A549 (cell line): ENCODE data around the gene SPNS2. TPM values are rescaled to one million over a fixed set of nuclear protein-coding genes. Genes with fewer than 3 reads are reported as not detected.

ENCODE experiments used
- ATAC-seq, 2 experiments: fragments of 200-7000 bp in 1 of 2; fragments of >200 bp in 1 of 2; cut with Nextera tagmentation in 1 of 2; cut with Tn5 transposase in 1 of 2; 3 replicates each; pipeline versions ENCODE4 v1.8.0 to v1.9.1; 2018 to 2020; ENCODE audit warnings: mild to moderate bottlenecking in 1 of 2, moderate library complexity in 1 of 2
- CTCF ChIA-PET: fragments of 300-600 bp; sonication (Branson Sonifier 250); formaldehyde crosslinking; extraction: SDS; loops from one replicate; lab custom pipeline; 2021; ENCODE audit warnings: antibody characterized with exemption, inconsistent platforms; lab: Yijun Ruan, JAX
- POLR2A ChIA-PET: fragments of 350-600 bp; formaldehyde crosslinking; extraction: SDS; loops from one replicate; lab custom pipeline; 2021; ENCODE audit warnings: antibody characterized with exemption, inconsistent platforms; lab: Yijun Ruan, JAX
- DNase-seq, 2 experiments: peaks; one replicate each; pipeline versions ENCODE4 v3.0.0 to v3.0.0-alpha.2; 2011 to 2016; ENCODE audit warnings: low read depth in 1 of 2, low spot score in 1 of 2
- FAIRE-seq: peaks from 2 replicates; lab custom pipeline; 2011; peaks lifted over from hg19 to GRCh38; lab: Jason Lieb, UNC
- H3K27ac ChIP-seq, 2 experiments: fragments of >200 bp; sonication (Bioruptor Twin); formaldehyde crosslinking; 3 replicates each; pipeline ENCODE4 v1.5.1; 2016 to 2017
- H3K4me1 ChIP-seq: fragments of >200 bp; sonication (Bioruptor Twin); formaldehyde crosslinking; 3 replicates; pipeline ENCODE4 v1.6.1; 2016
- H3K4me2 ChIP-seq: fragments of >200 bp; sonication (Bioruptor Twin); formaldehyde crosslinking; 3 replicates; pipeline ENCODE4 v1.6.1; 2016
- H3K4me3 ChIP-seq: fragments of >200 bp; sonication (Bioruptor Twin); formaldehyde crosslinking; 3 replicates; pipeline ENCODE4 v1.5.1; 2016
- H3K9me3 ChIP-seq: fragments of >200 bp; sonication (Bioruptor Twin); formaldehyde crosslinking; 3 replicates; pipeline ENCODE4 v1.6.1; 2016
- CEBPB ChIP-seq, 2 experiments: fragments of >200 bp in 1 of 2; sonication (Bioruptor Twin) in 1 of 2; formaldehyde crosslinking in 1 of 2; IDR thresholded peaks; 2 replicates each; pipeline ENCODE4 v1.6.1; 2012 to 2016
- CHD4 ChIP-seq: fragments of 200-600 bp; sonication (generic); IDR thresholded peaks from 2 replicates; pipeline ENCODE4 v1.6.1; 2016; ENCODE audit warnings: antibody characterized with exemption, mild to moderate bottlenecking, borderline replicate concordance
- EP300 ChIP-seq, 2 experiments: fragments of >200 bp; sonication (Bioruptor Twin); formaldehyde crosslinking; IDR thresholded peaks; 2 replicates in 1 of 2; 3 replicates in 1 of 2; pipeline ENCODE4 v1.6.1; 2016 to 2017
- HOXA7 ChIP-seq: fragments of 250-450 bp; sonication (Bioruptor Pico); IDR thresholded peaks from 2 replicates; pipeline ENCODE4 v1.5.0; 2020; ENCODE audit warnings: mild to moderate bottlenecking, moderate library complexity
- MYC ChIP-seq: IDR thresholded peaks from 2 replicates; pipeline ENCODE4 v1.6.1; 2012; ENCODE audit warnings: mild to moderate bottlenecking, inconsistent platforms, low read length, improper control_type of control experiment, borderline replicate concordance
- NPAS2 ChIP-seq: fragments of 250-450 bp; sonication (Bioruptor Pico); IDR thresholded peaks from 2 replicates; pipeline ENCODE4 v1.8.0; 2022; ENCODE audit warnings: mild to moderate bottlenecking, moderate library complexity, borderline replicate concordance
- POLR2A ChIP-seq: IDR thresholded peaks from 2 replicates; pipeline ENCODE4 v1.6.1; 2012; ENCODE audit warnings: mild to moderate bottlenecking, low read length
- RAD21 ChIP-seq, 2 experiments: fragments of >200 bp in 1 of 2; sonication (Bioruptor Twin) in 1 of 2; formaldehyde crosslinking in 1 of 2; IDR thresholded peaks in 1 of 2; conservative IDR thresholded peaks in 1 of 2; 2 replicates in 1 of 2; 3 replicates in 1 of 2; pipeline ENCODE4 v1.6.1; 2012 to 2018; ENCODE audit warnings: inconsistent platforms in 1 of 2
- RNF2 ChIP-seq: fragments of 200-600 bp; sonication (generic); IDR thresholded peaks from 2 replicates; pipeline ENCODE4 v1.6.1; 2016; ENCODE audit warnings: low read depth, mild to moderate bottlenecking, antibody characterized with exemption, moderate library complexity, borderline replicate concordance
- SMC3 ChIP-seq: fragments of >200 bp; sonication (Bioruptor Twin); formaldehyde crosslinking; IDR thresholded peaks from 3 replicates; pipeline ENCODE4 v1.6.1; 2018; ENCODE audit warnings: inconsistent platforms
- ZC3H11A ChIP-seq: fragments of 450-650 bp; IDR thresholded peaks from 2 replicates; pipeline ENCODE4 v1.6.1; 2014; ENCODE audit warnings: antibody characterized with exemption, mild to moderate bottlenecking
- ZNF302 ChIP-seq: fragments of 250-450 bp; sonication (Bioruptor Pico); IDR thresholded peaks from 2 replicates; pipeline ENCODE4 v1.9.0; 2021; ENCODE audit warnings: inconsistent platforms, mild to moderate bottlenecking, moderate library complexity
- WGBS: methylation state at CpG from one replicate; pipeline ENCODE4 v1.1.6; 2017; ENCODE audit errors: missing lambda C conversion rate; 5-methylcytosine and 5-hydroxymethylcytosine counted together
- polyA plus RNA-seq, 4 experiments: library from polyadenylated mRNA; depleted of rRNA in 3 of 4; stranded (reverse); fragments of >200 nt; fragmentation: RNase III in 1 of 4; extraction: RNeasy Plus Mini Kit Qiagen cat#74134 plus additional on column Dnase treatment in 1 of 4; gene quantifications; 2 replicates in 3 of 4; 3 replicates in 1 of 4; pipeline ENCODE4 v1.2.3, GENCODE V29; 2011 to 2017
- TF ChIP-seq, protein P1 (sequence below): fragments of >200 bp; sonication (Bioruptor Twin); formaldehyde crosslinking; IDR thresholded peaks from 3 replicates; pipeline ENCODE4 v1.6.1; 2016
- TF ChIP-seq, protein P2 (sequence below): fragments of >200 bp; sonication (Bioruptor Twin); formaldehyde crosslinking; IDR thresholded peaks from 3 replicates; pipeline ENCODE4 v1.5.1; 2016
- TF ChIP-seq, protein P3 (sequence below): IDR thresholded peaks from 2 replicates; pipeline ENCODE4 v1.6.1; 2012
- TF ChIP-seq, protein P4 (sequence below): fragments of 250-450 bp; sonication (Bioruptor Pico); IDR thresholded peaks from 2 replicates; pipeline ENCODE4 v1.5.0; 2020; ENCODE audit warnings: low read depth, mild to moderate bottlenecking, moderate library complexity
- TF ChIP-seq, protein P5 (sequence below): IDR thresholded peaks from 2 replicates; pipeline ENCODE4 v1.6.1; 2012
- TF ChIP-seq, protein P6 (sequence below): fragments of 450-650 bp; IDR thresholded peaks from 2 replicates; pipeline ENCODE4 v1.6.1; 2014; ENCODE audit warnings: antibody characterized with exemption

The SPNS2 gene
- polyA plus RNA-seq, 2 of the 4 experiments (the other 2 are of a cell fraction) = 0.27 to 0.46 TPM

DNA sequence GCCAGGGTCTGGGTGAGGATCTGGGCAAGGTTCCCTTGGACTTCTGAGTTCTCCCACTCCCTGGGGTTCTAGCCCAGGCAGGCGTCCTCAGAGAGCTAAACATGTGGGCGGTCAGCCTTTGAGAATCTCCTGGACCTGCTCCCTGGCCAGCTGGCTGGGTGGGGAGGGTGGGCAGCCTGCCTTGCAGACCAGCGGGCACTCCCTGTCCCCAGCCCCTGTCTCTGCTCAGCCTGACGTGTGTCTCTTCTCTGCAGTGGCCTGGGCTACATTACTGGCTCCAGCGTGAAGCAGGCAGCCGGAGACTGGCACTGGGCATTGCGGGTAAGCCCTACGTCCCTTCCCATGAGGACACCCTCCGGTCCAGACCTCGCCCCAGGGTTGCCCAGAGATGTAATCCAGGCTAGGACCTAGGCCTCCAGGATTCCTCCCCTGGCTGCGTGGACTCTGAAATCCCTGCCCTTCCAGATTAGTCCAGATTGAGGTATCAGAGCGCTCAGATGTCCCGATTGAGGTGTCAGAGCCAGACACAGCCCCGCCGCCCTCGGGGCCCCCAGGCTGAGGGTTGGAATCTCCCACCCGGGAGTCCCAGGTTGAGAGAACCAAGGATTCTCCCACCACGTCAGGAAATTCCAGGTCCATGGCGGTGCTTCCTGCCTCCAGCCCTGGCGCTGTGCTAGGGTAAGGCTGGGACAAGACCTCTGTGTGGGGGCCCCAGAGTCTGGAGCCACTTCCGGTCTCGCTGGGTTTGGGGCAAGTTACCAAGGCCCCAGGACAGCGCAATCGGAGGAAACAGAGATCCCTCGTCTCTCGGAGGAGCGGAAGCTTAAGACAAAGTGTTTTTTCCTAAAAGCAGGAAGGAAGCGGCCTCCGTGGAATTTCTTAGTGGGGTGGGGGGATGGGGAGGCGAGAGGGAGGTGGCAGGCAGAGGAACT is 32.4 kb downstream of the SPNS2 start:
- H3K4me2 ChIP-seq = no peak overlapping the region
- H3K27ac ChIP-seq = no peak overlapping the region
- H3K4me1 ChIP-seq = peaks cover 20% of the 10 kb centered on the region
- whole genome bisulfite sequencing = 73% methylated on average over 29 of the region's 30 CpGs
- DNase-seq = no peak
- ATAC-seq = peak; percentile 0; a peak in 1 of 6 replicates
- CTCF ChIA-PET = interaction anchor here (0.8 to 1.6 kb wide), 4 partner anchors 10 to 111 kb away, joined by 3 to 5 read pairs (median 4); no protein-coding TSS in a partner anchor
- H3K4me3 ChIP-seq = no peak overlapping the region
- no peak for FAIRE-seq
- TF ChIP-seq EP300 (IDR thresholded peaks at IDR 0.05) = no peak
- no peak for TF ChIP-seq RAD21 (conservative IDR thresholded peaks at IDR 0.05 in 1 of 2, IDR thresholded peaks at IDR 0.05 in 1 of 2)
- TF ChIP-seq POLR2A = no peak
- no peak for TF ChIP-seq CHD4
- no peak for TF ChIP-seq ZNF302
- TF ChIP-seq, protein P1, sequence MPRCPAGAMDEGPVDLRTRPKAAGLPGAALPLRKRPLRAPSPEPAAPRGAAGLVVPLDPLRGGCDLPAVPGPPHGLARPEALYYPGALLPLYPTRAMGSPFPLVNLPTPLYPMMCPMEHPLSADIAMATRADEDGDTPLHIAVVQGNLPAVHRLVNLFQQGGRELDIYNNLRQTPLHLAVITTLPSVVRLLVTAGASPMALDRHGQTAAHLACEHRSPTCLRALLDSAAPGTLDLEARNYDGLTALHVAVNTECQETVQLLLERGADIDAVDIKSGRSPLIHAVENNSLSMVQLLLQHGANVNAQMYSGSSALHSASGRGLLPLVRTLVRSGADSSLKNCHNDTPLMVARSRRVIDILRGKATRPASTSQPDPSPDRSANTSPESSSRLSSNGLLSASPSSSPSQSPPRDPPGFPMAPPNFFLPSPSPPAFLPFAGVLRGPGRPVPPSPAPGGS = no peak
- TF ChIP-seq NPAS2 (CRISPR knock-in tag) = no peak
- no peak for TF ChIP-seq ZC3H11A
- TF ChIP-seq, protein P2, sequence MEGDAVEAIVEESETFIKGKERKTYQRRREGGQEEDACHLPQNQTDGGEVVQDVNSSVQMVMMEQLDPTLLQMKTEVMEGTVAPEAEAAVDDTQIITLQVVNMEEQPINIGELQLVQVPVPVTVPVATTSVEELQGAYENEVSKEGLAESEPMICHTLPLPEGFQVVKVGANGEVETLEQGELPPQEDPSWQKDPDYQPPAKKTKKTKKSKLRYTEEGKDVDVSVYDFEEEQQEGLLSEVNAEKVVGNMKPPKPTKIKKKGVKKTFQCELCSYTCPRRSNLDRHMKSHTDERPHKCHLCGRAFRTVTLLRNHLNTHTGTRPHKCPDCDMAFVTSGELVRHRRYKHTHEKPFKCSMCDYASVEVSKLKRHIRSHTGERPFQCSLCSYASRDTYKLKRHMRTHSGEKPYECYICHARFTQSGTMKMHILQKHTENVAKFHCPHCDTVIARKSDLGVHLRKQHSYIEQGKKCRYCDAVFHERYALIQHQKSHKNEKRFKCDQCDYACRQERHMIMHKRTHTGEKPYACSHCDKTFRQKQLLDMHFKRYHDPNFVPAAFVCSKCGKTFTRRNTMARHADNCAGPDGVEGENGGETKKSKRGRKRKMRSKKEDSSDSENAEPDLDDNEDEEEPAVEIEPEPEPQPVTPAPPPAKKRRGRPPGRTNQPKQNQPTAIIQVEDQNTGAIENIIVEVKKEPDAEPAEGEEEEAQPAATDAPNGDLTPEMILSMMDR = no peak
- no peak for TF ChIP-seq MYC
- no peak for TF ChIP-seq CEBPB (IDR thresholded peaks at IDR 0.05)
- no peak for TF ChIP-seq SMC3
- TF ChIP-seq, protein P3, sequence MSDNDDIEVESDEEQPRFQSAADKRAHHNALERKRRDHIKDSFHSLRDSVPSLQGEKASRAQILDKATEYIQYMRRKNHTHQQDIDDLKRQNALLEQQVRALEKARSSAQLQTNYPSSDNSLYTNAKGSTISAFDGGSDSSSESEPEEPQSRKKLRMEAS = no peak
- TF ChIP-seq, protein P4, sequence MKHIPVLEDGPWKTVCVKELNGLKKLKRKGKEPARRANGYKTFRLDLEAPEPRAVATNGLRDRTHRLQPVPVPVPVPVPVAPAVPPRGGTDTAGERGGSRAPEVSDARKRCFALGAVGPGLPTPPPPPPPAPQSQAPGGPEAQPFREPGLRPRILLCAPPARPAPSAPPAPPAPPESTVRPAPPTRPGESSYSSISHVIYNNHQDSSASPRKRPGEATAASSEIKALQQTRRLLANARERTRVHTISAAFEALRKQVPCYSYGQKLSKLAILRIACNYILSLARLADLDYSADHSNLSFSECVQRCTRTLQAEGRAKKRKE (CRISPR knock-in tag) = no peak
- H3K9me3 ChIP-seq = no peaks in the 10 kb centered on the region
- POLR2A ChIA-PET = no interaction called here

DNA sequence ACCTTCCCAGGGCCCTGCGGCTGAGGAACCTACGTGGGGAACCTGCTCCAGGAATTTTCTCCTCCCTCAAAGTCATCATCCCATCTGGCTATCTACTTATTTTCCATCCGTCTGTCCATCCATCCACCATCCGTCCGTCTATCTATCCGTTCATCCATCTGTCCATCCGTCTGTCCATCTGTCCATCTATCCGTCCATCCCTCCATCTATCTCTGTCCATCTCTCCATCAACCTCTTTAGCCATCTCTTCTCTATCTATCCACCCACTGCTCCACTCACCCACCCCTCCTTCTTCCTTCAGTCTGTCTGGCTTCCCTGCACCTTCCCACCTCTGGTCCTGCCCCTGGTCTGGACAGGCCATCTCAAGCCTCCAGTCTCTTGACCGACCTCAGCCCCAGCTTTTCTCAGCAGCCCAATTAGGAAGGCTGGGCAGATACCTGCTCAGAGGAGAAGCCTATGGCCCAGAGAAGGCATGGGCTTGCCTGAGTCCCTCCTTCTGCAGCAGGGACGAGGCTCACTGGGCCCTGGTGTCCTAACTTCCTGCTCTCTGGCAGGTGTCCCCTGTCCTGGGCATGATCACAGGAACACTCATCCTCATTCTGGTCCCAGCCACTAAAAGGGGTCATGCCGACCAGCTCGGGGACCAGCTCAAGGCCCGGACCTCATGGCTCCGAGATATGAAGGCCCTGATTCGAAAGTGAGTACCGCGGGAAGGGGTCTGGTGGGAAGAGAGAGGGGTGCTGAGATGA is 33.5 kb downstream of the SPNS2 start:
- 82% methylated on average over 17 of the region's 17 CpGs for WGBS
- TF ChIP-seq, protein P3 = no peak
- TF ChIP-seq RNF2 (no peak), CEBPB (IDR thresholded peaks at IDR 0.05) (no peak), HOXA7 (no peak; the same call in 1 of the 2 replicates)
- TF ChIP-seq, protein P5, sequence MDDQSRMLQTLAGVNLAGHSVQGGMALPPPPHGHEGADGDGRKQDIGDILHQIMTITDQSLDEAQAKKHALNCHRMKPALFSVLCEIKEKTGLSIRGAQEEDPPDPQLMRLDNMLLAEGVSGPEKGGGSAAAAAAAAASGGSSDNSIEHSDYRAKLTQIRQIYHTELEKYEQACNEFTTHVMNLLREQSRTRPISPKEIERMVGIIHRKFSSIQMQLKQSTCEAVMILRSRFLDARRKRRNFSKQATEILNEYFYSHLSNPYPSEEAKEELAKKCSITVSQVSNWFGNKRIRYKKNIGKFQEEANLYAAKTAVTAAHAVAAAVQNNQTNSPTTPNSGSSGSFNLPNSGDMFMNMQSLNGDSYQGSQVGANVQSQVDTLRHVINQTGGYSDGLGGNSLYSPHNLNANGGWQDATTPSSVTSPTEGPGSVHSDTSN = peak; percentile 29; the same call in 1 of the 2 replicates
- TF ChIP-seq, protein P6, sequence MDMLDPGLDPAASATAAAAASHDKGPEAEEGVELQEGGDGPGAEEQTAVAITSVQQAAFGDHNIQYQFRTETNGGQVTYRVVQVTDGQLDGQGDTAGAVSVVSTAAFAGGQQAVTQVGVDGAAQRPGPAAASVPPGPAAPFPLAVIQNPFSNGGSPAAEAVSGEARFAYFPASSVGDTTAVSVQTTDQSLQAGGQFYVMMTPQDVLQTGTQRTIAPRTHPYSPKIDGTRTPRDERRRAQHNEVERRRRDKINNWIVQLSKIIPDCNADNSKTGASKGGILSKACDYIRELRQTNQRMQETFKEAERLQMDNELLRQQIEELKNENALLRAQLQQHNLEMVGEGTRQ = no peak
- Histone ChIP-seq H3K4me1 (peaks cover 20% of the 10 kb centered on the region), H3K4me3 (no peak overlapping the region), H3K27ac (no peak overlapping the region), H3K4me2 (no peak overlapping the region), H3K9me3 (no peaks in the 10 kb centered on the region)
- DNase-seq = no peak
- no peak; a peak in 1 of 6 replicates for ATAC-seq
- POLR2A ChIA-PET = no interaction called here
- CTCF ChIA-PET = interaction anchor here (0.8 to 1.3 kb wide), 4 partner anchors 10 to 111 kb away, joined by 3 to 4 read pairs (median 3); no protein-coding TSS in a partner anchor
- no peak for FAIRE-seq
